Panc1 (cell line): ENCODE data around the gene ATRNL1.

Source experiments
- CTCF ChIP-seq: fragments of 450-650 bp; IDR thresholded peaks from 2 replicates; pipeline ENCODE4 v1.5.1; 2017; ENCODE audit warnings: mild to moderate bottlenecking
- POLR2AphosphoS5 ChIP-seq: IDR thresholded peaks from 2 replicates; pipeline ENCODE4 v1.6.1; 2012; ENCODE audit warnings: mild to moderate bottlenecking, low read depth, low read length, moderate library complexity
- REST ChIP-seq, 2 experiments: IDR thresholded peaks; 2 replicates each; pipeline ENCODE4 v1.6.1; 2011 to 2012; ENCODE audit warnings: low read depth in 2 of 2, control low read depth in 1 of 2, low read length in 1 of 2, mild to moderate bottlenecking in 1 of 2, moderate library complexity in 1 of 2; ENCODE audit not compliant: insufficient read depth in 1 of 2
- SIN3A ChIP-seq: IDR thresholded peaks from 2 replicates; pipeline ENCODE4 v1.6.1; 2012; ENCODE audit warnings: low read depth, mild to moderate bottlenecking, low read length, moderate library complexity, borderline replicate concordance; ENCODE audit not compliant: insufficient read depth

GRCh38 chr10:115860182-115861107 lies 767.3 kb downstream of the ATRNL1 start:
- TF ChIP-seq CTCF (no peak), POLR2AphosphoS5 (no peak), SIN3A (no peak), REST (IDR thresholded peaks at IDR 0.05; ENCODE audit: insufficient read depth in 1 of 2, low read depth in 2 of 2, low read length in 1 of 2) (no peak)
